Cardiac muscle cell (in vitro differentiated cells and primary cell): ENCODE data around the gene CGB2. TPM values are rescaled to one million over a fixed set of nuclear protein-coding genes. Genes with fewer than 3 reads are reported as not detected.

Source experiments
- DNase-seq, 2 donors: peaks; one replicate each; pipeline versions ENCODE4 v3.0.0 to v3.0.0-alpha.2; 2010 to 2017; ENCODE audit warnings: low read depth in 1 of 2, low spot score in 1 of 2
- H3K27ac ChIP-seq: fragments of 200-600 bp; sonication (generic); 2 replicates; pipeline ENCODE4 v1.5.1; 2016
- H3K27me3 ChIP-seq: fragments of 200-600 bp; sonication (generic); 2 replicates; pipeline ENCODE4 v1.6.0; 2016; ENCODE audit warnings: control low read depth
- H3K36me3 ChIP-seq: fragments of 200-600 bp; sonication (generic); 2 replicates; pipeline ENCODE4 v1.5.1; 2016; ENCODE audit warnings: control low read depth
- H3K4me1 ChIP-seq: fragments of 200-600 bp; sonication (generic); 2 replicates; pipeline ENCODE4 v1.8.1; 2017; ENCODE audit warnings: low read depth, mild to moderate bottlenecking, mixed run types
- H3K4me3 ChIP-seq: fragments of 200-600 bp; sonication (generic); 2 replicates; pipeline ENCODE4 v1.5.1; 2016; ENCODE audit warnings: mild to moderate bottlenecking
- H3K9me3 ChIP-seq: fragments of 200-600 bp; sonication (generic); 2 replicates; pipeline ENCODE4 v1.5.1; 2017; ENCODE audit warnings: low read depth, mild to moderate bottlenecking, control low read depth
- CTCF ChIP-seq: IDR thresholded peaks from 2 replicates; pipeline ENCODE4 v1.5.1; 2012; ENCODE audit warnings: low read depth, mild to moderate bottlenecking, low read length
- polyA plus RNA-seq: library from polyadenylated mRNA; unstranded; fragments of >200 nt; fragmentation: Nextera tagmentation; extraction: Ambion mirVana; gene quantifications from 2 replicates; pipeline ENCODE4 v1.2.1, GENCODE V29; 2016
- total RNA-seq: library from RNA; depleted of rRNA; stranded (reverse); fragments of >200 nt; gene quantifications from 2 replicates; pipeline ENCODE4 v1.2.3, GENCODE V29; 2016

CGB2 gene
- total and polyA plus RNA-seq, 2 experiments from 2014 or later, result not detected

DNA sequence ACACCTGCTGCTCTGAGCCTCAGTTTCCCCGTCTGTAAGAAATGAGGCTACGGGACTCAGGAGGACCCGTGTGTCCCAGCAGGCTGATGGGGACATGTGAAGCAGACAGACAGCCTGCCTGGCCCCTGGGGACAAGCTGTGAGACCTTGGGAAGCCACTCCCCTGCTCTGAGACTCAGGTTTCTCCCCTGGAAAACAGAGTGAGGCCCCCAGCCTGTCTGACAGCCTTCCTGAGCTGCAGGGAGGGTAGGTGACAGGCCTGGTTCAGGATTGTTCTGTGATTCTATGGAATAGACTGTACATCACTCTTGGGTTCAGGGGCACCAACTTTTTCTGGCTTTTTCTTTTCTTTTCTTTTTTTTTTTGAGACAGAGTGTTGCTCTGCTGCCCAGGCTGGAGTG lies 35.9 kb downstream of the CGB2 start:
- Histone ChIP-seq H3K4me3 (no peak overlapping the region), H3K4me1 (peaks cover 45% of the 10 kb centered on the region), H3K27ac (peak overlapping the region; percentile 93), H3K27me3 (no peaks in the 10 kb centered on the region), H3K9me3 (no peaks in the 10 kb centered on the region), H3K36me3 (no peaks in the 10 kb centered on the region)
- DNase-seq, result peak in 1 of 2 donors; percentile 40
- TF ChIP-seq CTCF, result no peak

- DNase-seq, result no peak
Measured at GRCh38 chr19:49069026-49069425, 37.3 kb downstream of the CGB2 start.

GRCh38 chr19:49070416-49070815 lies 38.7 kb downstream of the CGB2 start:
- no peak overlapping the region for H3K4me3 ChIP-seq
- peaks cover 32% of the 10 kb centered on the region for H3K4me1 ChIP-seq
- no peaks in the 10 kb centered on the region for H3K36me3 ChIP-seq
- no peak for DNase-seq
- H3K27me3 ChIP-seq, result no peaks in the 10 kb centered on the region
- no peak overlapping the region for H3K27ac ChIP-seq
- H3K9me3 ChIP-seq, result no peaks in the 10 kb centered on the region
- TF ChIP-seq CTCF, result no peak

More at GRCh38 chr19:49069026-49069425, 37.3 kb downstream of the CGB2 start:
- no peaks in the 10 kb centered on the region for H3K36me3 ChIP-seq
- H3K4me1 ChIP-seq, result peaks cover 44% of the 10 kb centered on the region
- no peak overlapping the region for H3K27ac ChIP-seq
- H3K27me3 ChIP-seq, result no peaks in the 10 kb centered on the region
- no peaks in the 10 kb centered on the region for H3K9me3 ChIP-seq
- no peak for TF ChIP-seq CTCF
- no peak overlapping the region for H3K4me3 ChIP-seq

- no peaks in the 10 kb centered on the region for H3K27me3 ChIP-seq
- peak in 1 of 2 donors; percentile 66 for DNase-seq
- peak overlapping the region; percentile 8 for H3K4me3 ChIP-seq
- H3K9me3 ChIP-seq, result no peaks in the 10 kb centered on the region
- H3K36me3 ChIP-seq, result no peaks in the 10 kb centered on the region
- H3K4me1 ChIP-seq, result peaks cover 16% of the 10 kb centered on the region
- no peak for TF ChIP-seq CTCF
- H3K27ac ChIP-seq, result no peak overlapping the region
Measured at GRCh38 chr19:49071860-49072547, 40.3 kb downstream of the CGB2 start.

- TF ChIP-seq CTCF, result peak; percentile 28
- H3K27me3 ChIP-seq, result no peaks in the 10 kb centered on the region
- peak overlapping the region; percentile 67 for H3K27ac ChIP-seq
- peaks cover 8% of the 10 kb centered on the region for H3K4me1 ChIP-seq
- peak in 1 of 2 donors; percentile 81 for DNase-seq
- H3K36me3 ChIP-seq, result no peaks in the 10 kb centered on the region
- no peaks in the 10 kb centered on the region for H3K9me3 ChIP-seq
- no peak overlapping the region for H3K4me3 ChIP-seq
Measured at GRCh38 chr19:49073514-49074378, 42.1 kb downstream of the CGB2 start.
